Purkinje cell (primary cell): ENCODE data around the gene MLST8. TPM values are rescaled to one million over a fixed set of nuclear protein-coding genes. Genes with fewer than 3 reads are reported as not detected.

Experiments used
- polyA plus RNA-seq: library from polyadenylated mRNA; unstranded; fragments of >200 nt; fragmentation: Nextera tagmentation; gene quantifications from 2 replicates; pipeline ENCODE4 v1.2.1, GENCODE V29; 2014

MLST8 gene
- 1.9 and 3.1 TPM in 2 replicates for polyA plus RNA-seq

GRCh38 chr16:2205104-2205966 lies at the start of gene MLST8:
Gene MLST8, plus strand, starts transcription at chr16:2205454. Its CDS starts 632 bp downstream, at chr16:2206086.

GRCh38 chr16:2196162-2196980 lies 8.9 kb upstream of the MLST8 start, which contains the start of gene CASKIN1:
Gene CASKIN1, minus strand, starts transcription at chr16:2196605. Its CDS starts 173 bp downstream, at chr16:2196432.

DNA sequence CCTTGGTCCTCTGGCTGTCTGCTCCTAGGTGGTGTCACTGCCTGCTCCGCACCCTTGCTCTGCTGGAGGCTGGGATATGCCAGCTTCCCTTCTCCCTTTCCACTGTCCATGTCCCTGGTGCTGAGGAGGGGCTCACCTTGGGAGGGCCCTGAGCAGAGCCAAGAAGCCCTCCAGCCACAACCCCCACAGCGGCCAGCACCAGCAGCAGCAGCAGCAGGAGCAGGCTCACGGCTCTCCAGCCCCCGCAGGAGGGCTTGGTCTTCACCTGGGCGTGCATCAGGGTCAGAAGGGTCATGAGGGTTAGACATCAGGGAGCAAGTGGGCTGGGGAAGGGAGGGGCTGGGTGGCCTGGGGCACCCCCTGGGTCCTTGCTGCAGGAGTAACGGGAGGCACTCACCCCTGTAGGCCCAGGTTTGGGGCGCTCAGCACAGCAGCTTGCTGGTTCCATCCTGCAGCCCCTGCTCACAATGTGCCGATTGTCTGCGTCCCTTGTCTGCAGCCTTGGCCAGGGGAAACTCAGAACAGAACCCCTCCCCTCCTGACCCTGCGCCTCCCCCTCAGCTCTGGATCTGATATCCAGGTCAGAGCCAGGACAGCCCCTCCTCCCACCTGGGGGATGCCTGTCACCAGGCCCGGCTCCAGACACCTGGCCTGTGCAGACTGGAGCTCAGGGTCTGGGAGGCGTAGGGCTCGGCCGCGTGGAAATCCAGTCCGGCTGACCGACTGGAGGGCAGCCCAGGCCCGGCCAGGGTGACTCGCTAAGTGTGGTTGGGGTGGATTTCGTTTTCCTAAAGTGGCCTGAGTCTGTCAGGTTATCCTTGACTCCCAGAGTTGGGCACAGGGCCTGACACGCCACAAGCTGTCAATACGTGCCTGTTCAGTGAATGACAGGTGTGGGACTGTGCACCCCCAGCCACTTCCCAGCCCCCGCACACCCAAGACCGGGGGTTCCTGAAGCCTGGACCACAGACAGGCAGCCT lies 5.4 kb downstream of the MLST8 start, which contains the start of gene BRICD5:
Gene BRICD5, minus strand, starts transcription at position 478 of the 980 bp plus-strand sequence. Its CDS starts 30 bp downstream, at position 448.

GRCh38 chr16:2214719-2214968 lies 9.4 kb downstream of the MLST8 start, which contains the start of gene PGP:
Gene PGP, minus strand, starts transcription at chr16:2214840. Its CDS starts 63 bp downstream, at chr16:2214777.

GRCh38 chr16:2223221-2223941 lies 18.1 kb downstream of the MLST8 start, which contains the start of gene E4F1:
Gene E4F1, plus strand, starts transcription at chr16:2223591. Its CDS starts 23 bp downstream, at chr16:2223614.

GRCh38 chr16:2236337-2237101 lies 31.3 kb downstream of the MLST8 start, which contains the start of gene DNASE1L2:
Gene DNASE1L2, plus strand, starts transcription at chr16:2236444. Its CDS starts 373 bp downstream, at chr16:2236817.

DNA sequence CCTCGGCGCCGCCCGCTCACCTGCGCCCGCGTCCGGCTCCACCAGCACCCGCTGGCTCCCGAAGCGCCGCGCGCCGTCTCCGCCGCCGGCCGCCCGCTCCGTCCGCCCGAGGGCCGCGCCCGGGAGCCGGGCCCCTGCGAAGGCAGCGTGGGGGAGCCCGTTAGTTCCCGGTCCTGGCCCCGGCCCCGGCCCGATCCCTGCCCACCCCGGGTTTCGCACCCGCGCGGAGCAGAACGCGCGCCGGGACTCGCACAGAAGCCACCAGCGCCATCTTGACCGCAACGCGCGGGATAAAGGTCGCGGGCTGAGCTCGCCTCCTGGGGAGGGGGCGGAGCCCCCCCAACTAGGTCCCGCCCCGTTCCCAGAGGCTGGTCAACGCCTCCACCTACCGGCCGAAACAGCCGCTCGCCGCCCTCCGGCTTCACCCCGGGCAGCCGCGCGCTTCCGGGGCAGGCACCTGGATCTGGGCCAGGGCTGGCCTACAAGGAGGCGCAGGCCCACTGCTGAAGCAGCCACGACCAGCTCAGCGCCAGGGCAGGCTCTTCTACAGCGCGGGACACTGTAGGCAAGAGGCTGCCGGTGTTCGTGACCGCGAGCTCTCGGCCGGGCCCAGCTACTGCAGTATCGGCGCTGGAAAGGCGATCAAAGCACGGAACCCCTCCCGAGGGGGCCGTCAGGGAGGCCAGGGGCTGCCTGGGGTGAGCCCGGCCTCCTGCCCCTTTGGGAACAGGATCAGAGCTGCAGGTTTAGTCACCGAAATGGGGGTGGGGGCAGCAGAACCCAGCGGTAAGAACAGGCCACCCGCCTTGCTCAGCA lies 46.2 kb downstream of the MLST8 start, which contains the start of gene ECI1:
Gene ECI1, minus strand, starts transcription at position 292 of the 816 bp plus-strand sequence. Its CDS starts 21 bp downstream, at position 271.

Other genes with a start within 250 kb of the MLST8 start
- gene NDUFB10, start 245.9 kb upstream of the MLST8 start, polyA plus RNA-seq, result 199 and 231 TPM in 2 replicates
- gene RPS2, start 240.6 kb upstream of the MLST8 start, polyA plus RNA-seq, result 110 and 121 TPM in 2 replicates
- not detected in 2 replicates for gene RNF151, start 238.6 kb upstream of the MLST8 start, polyA plus RNA-seq
- 1.8 and 5.1 TPM in 2 replicates for gene TBL3, start 233.4 kb upstream of the MLST8 start, polyA plus RNA-seq
- not detected in 2 replicates for gene NOXO1, start 224.0 kb upstream of the MLST8 start, polyA plus RNA-seq
- gene GFER, start 221.3 kb upstream of the MLST8 start, polyA plus RNA-seq, result 1.4 and 2.1 TPM in 2 replicates
- gene SYNGR3, start 215.5 kb upstream of the MLST8 start, polyA plus RNA-seq, result 80.6 and 82.4 TPM in 2 replicates
- gene ZNF598, start 195.6 kb upstream of the MLST8 start, polyA plus RNA-seq, result 0.11 and 0.16 TPM in 2 replicates
- not detected in 2 replicates for gene NPW, start 185.7 kb upstream of the MLST8 start, polyA plus RNA-seq
- 1.0 and 1.3 TPM in 2 replicates for gene NHERF2, start 178.6 kb upstream of the MLST8 start, polyA plus RNA-seq
- 8.1 and 19.5 TPM in 2 replicates for gene NTHL1, start 157.6 kb upstream of the MLST8 start, polyA plus RNA-seq
- 31.7 and 32.6 TPM in 2 replicates for gene TSC2, start 157.5 kb upstream of the MLST8 start, polyA plus RNA-seq
- 0.20 and 3.1 TPM in 2 replicates for gene PKD1, start 69.6 kb upstream of the MLST8 start, polyA plus RNA-seq
- gene RAB26, start 56.8 kb upstream of the MLST8 start, polyA plus RNA-seq, result 15.1 TPM in 1 of 2 replicates, not detected in the other
- 0.74 and 1.9 TPM in 2 replicates for gene TRAF7, start 49.7 kb upstream of the MLST8 start, polyA plus RNA-seq
- gene CASKIN1, start 8.8 kb upstream of the MLST8 start, polyA plus RNA-seq, result 0.04 TPM in 1 of 2 replicates, not detected in the other
- gene BRICD5, start 5.4 kb downstream of the MLST8 start, polyA plus RNA-seq, result 0.97 TPM in 1 of 2 replicates, not detected in the other
- 4.0 and 14.8 TPM in 2 replicates for gene PGP, start 9.4 kb downstream of the MLST8 start, polyA plus RNA-seq
- 0.77 and 3.6 TPM in 2 replicates for gene E4F1, start 18.1 kb downstream of the MLST8 start, polyA plus RNA-seq
- not detected in 2 replicates for gene DNASE1L2, start 31.0 kb downstream of the MLST8 start, polyA plus RNA-seq
- gene ECI1, start 46.1 kb downstream of the MLST8 start, polyA plus RNA-seq, result 2.8 and 7.7 TPM in 2 replicates
- 41.4 and 45.7 TPM in 2 replicates for gene RNPS1, start 62.7 kb downstream of the MLST8 start, polyA plus RNA-seq
- 6.3 and 9.1 TPM in 2 replicates for gene ABCA3, start 135.3 kb downstream of the MLST8 start, polyA plus RNA-seq
- gene CCNF, start 224.0 kb downstream of the MLST8 start, polyA plus RNA-seq, result 1.3 and 1.5 TPM in 2 replicates